ENCODE measurements around the gene AKAP11.

- TF ChIP-seq, protein P1, sequence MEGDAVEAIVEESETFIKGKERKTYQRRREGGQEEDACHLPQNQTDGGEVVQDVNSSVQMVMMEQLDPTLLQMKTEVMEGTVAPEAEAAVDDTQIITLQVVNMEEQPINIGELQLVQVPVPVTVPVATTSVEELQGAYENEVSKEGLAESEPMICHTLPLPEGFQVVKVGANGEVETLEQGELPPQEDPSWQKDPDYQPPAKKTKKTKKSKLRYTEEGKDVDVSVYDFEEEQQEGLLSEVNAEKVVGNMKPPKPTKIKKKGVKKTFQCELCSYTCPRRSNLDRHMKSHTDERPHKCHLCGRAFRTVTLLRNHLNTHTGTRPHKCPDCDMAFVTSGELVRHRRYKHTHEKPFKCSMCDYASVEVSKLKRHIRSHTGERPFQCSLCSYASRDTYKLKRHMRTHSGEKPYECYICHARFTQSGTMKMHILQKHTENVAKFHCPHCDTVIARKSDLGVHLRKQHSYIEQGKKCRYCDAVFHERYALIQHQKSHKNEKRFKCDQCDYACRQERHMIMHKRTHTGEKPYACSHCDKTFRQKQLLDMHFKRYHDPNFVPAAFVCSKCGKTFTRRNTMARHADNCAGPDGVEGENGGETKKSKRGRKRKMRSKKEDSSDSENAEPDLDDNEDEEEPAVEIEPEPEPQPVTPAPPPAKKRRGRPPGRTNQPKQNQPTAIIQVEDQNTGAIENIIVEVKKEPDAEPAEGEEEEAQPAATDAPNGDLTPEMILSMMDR (IDR thresholded peaks at IDR 0.05; ENCODE audit: low read depth, low read length), result no peak
- no peak for TF ChIP-seq POLR2A (IDR thresholded peaks at IDR 0.05; ENCODE audit: extremely low read depth, insufficient read length)
- no peak for TF ChIP-seq MAX (IDR thresholded peaks at IDR 0.05; ENCODE audit: low read depth, low read length)
- TF ChIP-seq MYC (IDR thresholded peaks at IDR 0.05; ENCODE audit: low read depth, low read length), result no peak
Measured at GRCh38 chr13:42232671-42233070, 39.3 kb upstream of the AKAP11 start.
